GM19467 (cell line): ENCODE results near the gene ZNF668.

Source experiments
- ATAC-seq: cut with Tn5 transposase; IDR thresholded peaks from one replicate; pipeline ENCODE4 v1.9.1; 2021; ENCODE audit warnings: mild to moderate bottlenecking, moderate library complexity; ENCODE audit not compliant: unreplicated experiment

Gene ZNF668

DNA sequence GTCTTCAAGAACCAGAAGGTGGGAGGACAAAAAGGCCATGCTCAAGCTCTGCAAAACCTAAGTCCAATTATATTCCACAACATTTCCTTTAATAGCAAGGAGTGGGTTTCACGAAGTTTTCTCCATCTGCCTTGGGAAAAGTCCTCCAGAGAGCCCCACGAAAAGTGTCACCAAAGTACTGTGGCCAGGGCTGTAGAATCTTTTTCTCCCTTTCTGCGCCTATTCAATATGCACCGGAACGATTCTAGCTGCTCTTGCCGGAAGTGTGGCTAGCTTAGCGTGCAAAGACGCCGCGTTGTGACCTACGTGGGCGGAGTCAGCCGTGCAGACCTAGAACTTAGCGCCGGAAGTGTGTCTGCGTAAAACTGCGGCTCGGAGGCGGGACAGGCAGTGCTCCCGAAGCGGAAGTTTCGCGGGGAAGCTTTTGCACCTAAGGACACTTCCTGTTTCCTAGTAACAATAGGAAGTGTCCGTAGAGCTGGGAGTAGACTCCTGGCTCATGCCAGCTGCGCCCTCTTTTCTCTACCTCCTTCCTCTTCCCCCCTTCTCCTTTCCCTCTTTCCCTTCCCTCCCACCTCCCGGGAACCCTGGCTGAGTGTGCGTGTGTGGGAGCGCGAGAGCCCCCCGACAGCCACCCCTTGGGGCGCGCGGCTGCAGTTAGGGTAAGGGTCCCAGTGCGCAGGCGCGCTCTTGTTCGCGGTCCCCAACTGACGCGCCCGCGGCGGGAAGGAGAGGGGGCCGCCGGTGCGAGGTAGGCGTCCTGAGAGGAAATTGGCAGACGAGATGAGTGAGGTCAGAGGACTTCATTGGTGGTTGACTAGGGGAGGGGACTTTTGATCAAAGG, at the start of gene ZNF668, which contains the start of gene ZNF646:
ZNF668 (minus strand) TSS at position 271 of the 844 bp plus-strand sequence. CDS start 9,781 bp downstream, outside the sequence.
ZNF646 (plus strand) TSS at position 453 of the 844 bp plus-strand sequence. CDS start 1,903 bp downstream, outside the sequence.
- peak; percentile 68 for ATAC-seq

DNA sequence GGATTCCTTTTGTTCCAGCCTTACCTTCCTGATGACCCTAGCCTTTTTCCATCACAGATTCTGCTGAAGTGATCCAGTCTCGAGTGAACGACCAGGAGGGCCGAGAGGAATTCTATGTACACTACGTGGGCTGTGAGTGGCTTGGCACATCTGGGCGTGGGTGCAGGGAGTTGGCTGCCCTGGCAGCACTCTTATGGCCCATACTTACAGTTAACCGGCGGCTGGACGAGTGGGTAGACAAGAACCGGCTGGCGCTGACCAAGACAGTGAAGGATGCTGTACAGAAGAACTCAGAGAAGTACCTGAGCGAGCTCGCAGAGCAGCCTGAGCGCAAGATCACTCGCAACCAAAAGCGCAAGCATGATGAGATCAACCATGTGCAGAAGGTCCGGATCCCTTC, 46.1 kb upstream of the ZNF668 start:
- no peak for ATAC-seq

DNA sequence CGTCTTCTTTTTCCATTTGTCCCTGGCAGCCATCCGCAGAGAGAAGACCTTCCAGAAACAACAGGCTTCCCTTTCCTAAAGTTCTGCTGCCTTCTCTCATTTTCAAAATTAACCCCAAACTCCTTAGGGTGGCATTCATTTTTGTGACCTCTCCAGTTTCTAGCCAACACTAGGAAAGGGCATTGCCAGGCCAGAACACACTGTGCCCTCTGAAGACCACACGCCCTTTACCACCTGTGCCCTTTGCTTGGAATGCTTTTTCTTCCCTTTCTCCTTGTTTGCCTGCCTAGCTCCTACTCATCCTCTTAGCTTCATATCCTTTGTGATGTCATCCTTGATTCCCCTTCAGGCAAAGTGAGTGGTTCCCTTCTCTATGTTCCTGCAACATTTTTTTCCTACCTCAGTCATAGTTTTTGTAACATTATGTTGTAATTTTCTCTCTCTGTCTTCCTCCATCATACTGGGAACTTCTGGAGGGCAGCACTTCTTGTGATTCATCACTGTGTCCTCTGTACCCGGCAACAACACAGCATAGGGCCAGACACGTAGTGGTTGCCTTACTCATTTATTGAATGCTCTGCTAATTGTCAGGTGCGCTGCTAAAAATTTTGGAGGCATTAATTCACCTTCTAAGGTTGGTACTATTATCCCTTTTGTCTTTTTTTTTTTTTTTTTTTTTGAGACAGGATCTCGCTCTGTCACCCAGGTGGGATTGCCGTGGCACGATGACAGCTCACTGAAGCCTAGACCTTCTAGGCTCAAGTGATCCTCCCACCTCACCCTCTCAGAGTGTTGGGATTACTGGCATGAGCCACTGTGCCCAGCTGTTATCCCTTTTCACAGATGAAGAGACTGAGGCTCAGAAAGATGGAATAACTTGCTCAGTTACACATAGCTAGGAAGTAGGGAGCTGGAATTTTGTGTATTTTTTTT, 44.4 kb upstream of the ZNF668 start:
- no peak for ATAC-seq

DNA sequence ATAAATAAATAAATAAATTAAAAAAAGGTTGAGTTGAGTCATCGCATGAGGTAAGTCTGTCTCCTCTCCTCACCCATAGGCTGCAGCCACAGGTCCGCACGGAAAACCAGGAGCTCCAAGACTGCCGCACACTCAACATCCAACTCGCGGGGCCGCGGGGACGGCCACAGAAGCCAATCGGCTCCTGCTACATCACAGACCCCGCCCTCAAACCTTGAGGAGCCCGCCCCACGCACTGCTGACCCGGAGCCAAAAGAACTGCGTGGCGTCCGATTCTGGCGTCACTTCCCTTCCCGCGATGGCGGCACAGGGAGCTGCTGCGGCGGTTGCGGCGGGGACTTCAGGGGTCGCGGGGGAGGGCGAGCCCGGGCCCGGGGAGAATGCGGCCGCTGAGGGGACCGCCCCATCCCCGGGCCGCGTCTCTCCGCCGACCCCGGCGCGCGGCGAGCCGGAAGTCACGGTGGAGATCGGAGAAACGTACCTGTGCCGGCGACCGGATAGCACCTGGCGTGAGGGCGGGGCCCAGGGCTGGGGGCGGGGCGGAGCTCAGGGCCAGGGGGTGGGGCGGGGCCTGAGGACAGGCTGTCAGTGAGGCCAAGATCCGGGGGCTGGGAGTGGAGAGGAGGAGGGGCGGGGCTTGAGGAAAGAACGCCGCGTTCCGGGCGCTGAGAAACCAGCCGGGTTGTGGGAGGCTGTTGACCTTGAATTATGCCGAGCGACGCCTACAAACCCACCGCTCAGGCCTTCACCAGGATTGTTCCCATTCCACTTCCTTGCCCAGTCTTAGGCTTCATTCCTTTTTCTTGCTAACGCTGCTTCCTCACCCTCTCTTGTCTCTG, 43.6 kb upstream of the ZNF668 start, which contains the start of gene KAT8:
KAT8 (plus strand) TSS at position 281 of the 839 bp plus-strand sequence; CDS start at position 299, 18 bp downstream.
- ATAC-seq: peak; percentile 83

DNA sequence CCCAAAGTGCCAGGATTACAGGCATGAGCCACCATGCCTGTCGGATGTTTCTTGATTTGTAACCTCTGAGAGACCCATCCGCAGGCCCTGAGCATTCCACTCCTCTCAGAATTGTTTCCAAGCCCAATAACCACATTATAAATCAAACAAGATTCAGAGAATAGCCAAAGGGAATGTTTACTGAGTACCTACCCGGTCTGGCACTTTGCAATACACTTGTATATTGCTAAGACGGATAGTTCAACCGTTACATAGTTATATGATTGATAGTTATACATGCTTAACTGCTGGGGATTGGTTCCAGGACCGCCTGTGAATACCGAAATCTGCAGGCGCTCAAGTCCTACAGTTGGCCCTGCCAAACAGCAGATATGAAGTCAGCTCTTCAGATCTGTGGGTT, 40.4 kb upstream of the ZNF668 start:
- no peak for ATAC-seq

DNA sequence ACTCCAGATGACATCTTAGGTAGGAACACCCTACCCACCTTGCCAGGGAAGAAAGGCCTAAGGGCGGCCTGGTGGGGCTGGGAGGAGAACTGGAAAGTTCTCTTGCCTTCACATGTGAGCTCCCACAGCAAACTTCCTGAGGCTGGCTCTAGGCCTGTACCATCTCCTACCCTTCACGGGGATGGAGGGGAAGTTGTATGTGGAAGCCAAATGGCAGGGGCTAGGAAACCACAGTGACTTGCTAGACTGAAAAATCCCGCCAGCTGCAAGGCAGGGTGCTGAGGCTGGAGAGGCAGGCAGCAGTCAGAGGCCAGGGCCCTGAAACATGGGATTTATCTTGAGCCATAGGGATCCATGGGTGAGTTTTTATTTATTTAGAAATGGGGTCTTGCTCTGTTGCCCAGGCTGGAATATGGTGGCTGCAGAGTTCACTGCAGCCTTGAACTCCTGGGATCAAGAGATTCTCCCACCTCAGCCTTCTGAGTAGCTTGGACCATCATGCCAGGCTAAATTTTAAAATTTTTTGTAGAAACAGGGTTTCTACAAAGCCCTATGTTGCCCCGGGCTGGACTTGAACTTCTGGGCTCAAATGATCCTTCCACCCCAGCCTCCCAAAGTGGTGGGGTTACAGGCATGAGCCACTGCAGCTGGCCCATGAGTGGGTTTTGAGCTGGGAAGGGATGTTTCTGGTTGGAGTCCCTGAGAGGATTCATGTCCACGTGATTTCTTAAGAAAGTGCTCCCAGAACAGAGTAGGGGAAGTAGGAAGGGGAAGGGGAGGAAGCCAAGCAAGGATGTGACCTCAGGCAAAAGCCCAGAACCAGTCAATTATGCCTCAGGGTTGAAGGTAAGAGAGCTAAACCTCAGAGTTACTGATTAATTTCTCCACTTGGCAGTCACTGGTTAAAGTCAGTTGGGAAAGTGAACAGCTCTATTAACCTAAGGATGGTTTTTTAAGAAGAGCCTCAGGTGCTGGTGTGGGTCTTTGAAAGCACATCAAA, 39.4 kb upstream of the ZNF668 start:
- no peak for ATAC-seq

DNA sequence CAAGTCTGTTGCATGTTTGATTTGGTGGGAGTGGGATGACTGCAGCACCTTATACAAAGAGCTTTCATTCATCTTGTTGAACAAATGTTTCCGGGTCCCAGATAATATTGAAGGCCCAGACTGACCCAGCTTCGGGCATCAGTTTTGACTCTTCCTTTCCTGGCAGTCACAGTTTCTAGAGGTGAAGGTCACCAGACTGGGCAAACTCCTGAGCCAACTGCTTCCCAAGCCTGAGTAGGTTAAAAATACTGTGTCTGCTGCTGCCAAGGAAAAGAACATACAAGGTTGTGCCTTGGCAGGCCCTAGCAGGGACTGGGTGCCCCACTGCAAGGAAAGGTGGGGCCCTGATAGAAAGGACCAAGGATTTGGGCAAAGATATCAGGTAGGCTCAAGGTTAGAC, 38.7 kb upstream of the ZNF668 start:
- no peak for ATAC-seq

DNA sequence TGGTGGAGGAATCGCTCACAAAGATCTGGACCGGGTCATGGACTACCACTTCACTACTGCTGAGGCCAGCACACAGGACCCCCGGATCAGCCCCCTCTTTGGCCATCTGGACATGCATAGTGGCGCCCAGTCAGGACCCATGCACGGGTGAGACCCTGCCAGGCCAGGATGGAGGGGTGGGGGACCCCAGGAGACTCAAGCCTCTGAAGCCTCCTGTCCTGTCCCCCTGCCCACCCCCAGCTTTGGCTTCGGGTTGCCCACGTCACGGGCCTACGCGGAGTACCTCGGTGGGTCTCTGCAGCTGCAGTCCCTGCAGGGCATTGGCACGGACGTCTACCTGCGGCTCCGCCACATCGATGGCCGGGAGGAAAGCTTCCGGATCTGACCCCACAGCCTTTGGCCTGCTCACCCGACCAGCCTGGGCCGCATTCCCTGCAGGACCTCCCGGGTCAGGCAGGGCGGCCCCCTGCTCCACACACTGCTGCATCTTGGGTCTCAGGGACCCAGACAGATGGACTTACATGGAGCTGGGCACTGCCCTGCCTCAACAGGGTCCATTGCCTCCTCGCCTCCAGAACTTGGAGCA, 37.9 kb upstream of the ZNF668 start:
- ATAC-seq: no peak

DNA sequence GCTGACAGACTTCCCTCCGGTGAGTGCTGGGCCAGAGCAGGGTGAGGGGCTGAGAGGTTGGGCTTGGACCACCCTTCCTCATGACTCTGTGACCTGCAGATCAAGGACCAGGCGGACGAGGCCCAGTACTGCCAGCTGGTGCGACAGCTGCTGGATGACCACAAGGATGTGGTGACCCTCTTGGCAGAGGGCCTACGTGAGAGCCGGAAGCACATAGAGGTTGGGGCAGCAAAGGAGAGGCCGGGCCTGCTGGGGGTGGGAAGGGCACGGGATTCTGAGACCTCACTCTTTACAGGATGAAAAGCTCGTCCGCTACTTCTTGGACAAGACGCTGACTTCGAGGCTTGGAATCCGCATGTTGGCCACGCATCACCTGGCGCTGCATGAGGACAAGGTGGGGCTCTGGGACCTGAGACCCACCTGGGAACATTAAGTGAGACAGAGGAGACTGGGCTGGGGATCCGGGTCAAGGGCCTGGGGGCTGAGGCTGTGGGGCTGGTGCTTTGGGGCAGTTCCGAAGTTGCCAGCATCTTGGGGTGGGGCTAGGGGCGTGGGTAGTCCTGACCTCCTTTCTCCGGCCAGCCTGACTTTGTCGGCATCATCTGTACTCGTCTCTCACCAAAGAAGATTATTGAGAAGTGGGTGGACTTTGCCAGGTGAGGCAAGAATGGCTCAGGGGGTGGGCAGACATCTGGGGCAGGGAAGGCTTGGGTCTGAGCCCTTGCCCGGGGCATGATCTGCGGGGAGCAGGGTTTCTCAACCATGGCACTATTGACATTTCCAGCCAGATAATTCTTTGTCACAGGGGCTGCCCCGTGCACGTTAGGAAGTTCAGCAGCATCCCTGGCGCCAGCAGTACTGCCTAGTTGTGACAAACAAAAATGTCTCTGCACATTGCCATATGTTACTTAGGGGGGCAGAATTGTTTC, 36.3 kb upstream of the ZNF668 start:
- ATAC-seq: no peak

DNA sequence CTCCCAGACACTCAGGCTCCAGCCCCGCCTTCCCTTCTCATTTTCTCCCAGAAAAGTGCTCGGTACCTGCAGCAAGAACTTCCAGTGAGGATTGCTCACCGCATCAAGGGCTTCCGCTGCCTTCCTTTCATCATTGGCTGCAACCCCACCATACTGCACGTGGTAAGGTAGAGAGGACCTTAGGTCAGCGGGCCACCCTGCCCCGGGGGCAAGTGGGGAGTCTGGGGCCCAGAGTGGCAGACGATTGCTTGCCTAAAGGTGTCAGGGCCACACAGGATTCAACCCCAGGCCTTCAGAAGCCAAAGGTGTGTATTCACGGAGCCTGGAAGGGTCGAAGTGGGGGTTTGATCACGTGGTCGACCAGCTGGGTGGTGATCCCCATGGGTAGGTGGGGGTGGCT, 35.6 kb upstream of the ZNF668 start:
- no peak for ATAC-seq

DNA sequence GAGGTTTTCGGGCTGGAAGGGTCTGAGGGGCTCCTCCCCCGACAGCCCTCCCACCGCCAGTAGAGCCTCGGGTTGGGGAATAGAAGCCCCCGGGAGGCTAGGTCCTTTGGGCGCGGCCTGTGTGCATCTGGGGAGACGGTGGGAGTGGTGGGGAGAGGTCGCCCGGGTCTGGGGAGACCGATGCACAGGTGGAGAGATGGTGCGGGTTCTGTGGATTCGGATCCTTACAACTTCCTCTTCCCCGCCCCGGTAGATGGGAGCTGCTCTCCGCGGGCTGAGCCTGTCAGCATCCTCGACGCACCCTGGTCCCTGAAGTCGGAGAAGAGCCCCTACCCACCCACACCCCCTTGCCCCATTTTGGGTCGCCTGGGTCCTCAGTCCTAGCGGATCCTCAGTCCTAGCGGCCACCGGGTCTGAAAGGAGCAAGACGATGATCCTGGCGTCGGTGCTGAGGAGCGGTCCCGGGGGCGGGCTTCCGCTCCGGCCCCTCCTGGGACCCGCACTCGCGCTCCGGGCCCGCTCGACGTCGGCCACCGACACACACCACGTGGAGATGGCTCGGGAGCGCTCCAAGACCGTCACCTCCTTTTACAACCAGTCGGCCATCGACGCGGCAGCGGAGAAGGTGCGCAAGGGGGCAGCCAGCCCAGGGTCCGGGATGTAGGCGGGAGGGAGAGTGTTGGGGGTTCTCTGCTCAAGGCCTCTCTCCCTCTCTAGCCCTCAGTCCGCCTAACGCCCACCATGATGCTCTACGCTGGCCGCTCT, 34.9 kb upstream of the ZNF668 start:
- ATAC-seq: no peak

DNA sequence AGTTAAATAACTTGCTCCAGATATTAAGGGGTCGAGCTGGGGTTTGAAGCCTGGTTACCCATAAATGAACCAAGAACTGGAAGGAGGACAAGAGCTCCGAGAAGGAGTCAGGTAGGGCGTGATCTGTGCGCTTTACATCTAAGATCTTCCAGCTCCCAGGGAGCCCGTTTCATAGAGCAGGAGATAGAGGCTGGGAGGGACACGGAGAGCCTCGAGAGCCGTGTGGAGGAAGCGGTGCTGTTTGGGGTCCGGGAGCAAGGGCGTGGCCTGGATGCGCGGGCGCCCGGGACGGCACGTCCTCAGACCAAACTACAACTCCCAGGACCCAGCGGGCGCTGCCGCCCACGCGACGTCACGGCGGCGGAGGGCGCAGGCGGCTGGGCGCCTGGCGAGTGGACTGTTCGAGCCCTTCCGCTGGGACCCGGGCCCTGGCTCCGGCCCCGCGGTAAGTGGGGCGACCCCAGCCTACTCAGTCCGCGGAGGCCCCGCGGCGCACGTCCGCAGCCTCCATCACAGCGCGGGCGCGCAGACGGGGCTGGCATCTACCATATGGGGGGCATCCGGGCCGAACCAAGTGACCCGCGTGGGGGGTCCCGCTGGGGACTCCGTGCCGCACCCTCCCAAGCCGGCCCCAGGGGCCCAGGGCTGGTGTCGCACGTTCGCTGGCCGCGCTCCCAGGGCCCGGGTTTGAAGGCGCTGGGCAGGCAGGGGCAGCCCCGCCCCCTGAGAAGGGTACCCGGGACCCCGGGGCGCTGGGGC, 34.2 kb upstream of the ZNF668 start, which contains the start of gene BCKDK:
BCKDK (plus strand) TSS at position 352 of the 759 bp plus-strand sequence. CDS start 838 bp downstream, outside the sequence.
- peak; percentile 79 for ATAC-seq

DNA sequence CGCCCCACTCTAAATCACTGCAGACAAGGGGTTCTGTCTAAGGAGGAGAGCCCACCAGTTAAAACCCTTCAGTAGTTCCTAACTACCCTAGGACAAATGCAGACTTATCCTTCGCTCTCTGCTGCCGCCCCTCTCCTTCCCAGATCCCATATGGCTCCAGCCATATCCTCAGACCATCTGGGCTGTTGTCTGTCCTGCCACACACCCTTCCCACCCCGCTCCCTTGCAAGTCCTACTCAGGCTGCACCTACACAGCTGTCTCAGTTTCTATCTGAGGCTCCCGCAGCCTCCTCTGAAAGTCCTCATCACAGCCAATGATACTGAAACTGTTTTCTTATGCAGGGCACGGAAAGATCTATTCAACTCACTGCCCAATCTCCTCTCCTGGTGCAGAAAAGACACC, 33.4 kb upstream of the ZNF668 start:
- no peak for ATAC-seq

DNA sequence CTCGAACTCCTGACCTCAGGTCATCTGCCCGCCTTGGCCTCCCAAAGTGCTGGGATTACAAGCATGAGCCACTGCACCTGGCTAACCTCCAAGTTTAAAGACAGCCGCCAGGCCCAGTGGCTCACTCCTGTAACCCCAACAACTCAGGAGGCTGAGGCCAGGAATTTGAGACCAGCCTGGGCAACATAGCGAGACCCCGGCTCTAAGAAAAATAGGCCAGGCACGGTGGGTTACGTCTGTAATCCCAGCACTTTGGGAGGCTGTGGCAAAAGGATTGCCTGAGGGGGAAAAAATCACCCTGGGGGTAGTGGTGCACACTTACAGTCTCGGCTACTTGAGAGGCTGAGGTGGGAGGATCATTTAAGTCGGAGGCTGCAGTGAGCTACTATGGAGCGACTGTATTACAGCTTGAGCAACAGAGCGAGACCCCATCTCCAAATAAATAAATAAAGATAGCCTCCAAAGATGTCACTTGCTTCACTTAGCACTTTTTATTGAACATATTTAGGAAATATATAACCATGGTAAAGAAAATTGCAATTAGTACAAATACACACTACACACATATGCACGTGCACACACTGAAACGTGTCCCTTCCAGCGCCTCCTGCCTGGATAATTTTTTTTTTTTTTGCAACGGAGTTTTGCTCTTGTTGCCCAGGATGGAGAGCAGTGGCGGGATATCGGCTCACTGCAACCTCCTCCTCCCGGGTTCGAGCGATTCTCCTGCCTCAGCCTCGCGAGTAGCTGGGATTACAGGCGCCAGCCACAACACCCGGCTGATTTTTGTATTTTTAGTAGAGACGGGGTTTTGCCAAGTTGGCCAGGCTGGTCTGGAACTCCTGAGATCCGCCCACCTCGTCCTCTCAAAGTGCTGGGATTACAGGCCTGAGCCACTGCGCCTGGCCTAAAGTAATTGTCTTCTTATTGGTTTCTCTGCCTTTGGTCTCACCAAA, 32.7 kb upstream of the ZNF668 start:
- ATAC-seq: no peak

DNA sequence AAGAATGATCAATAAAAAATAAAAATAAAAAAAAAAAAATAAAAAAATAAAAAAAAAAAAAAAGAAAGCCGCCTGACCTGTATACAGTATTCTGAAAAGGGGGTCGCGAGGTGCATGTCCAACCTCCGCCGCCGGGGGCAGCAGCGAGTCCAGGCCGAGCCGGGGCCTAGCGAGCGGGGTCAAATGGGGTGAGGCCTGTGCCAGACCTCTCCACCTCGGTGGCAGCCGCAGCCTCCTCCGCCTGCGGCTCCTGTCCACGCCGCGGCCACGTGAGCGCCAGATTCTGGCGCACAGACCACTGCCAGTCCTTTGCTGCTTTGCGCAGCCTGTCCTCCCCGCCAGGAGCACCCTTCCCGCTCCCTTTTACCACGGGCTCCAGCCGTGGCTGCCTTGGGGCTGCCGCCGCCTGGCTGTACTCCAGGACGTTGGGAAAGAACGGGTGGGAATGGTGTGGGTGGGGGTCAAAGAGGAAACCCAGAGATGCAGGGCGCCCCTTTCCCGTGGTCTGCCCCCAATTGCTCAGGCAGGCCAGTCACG, 31.7 kb upstream of the ZNF668 start:
- peak; percentile 52 for ATAC-seq
